PFSK-1 (cell line): Measurements from ENCODE around the gene TPRG1.

ENCODE experiments used
- POLR2AphosphoS5 ChIP-seq: IDR thresholded peaks from 2 replicates; pipeline ENCODE4 v1.6.1; 2012; ENCODE audit warnings: low read depth, mild to moderate bottlenecking, control low read depth, low read length, moderate library complexity
- TAF1 ChIP-seq: IDR thresholded peaks from 2 replicates; pipeline ENCODE4 v1.6.1; 2012; ENCODE audit warnings: low read length, control low read depth, borderline replicate concordance; ENCODE audit not compliant: insufficient read depth
- TF ChIP-seq, protein P1 (sequence below), 2 experiments: IDR thresholded peaks; 2 replicates each; pipeline versions ENCODE4 v1.6.1 to v1.8.0; 2011 to 2012; ENCODE audit warnings: low read depth in 2 of 2, low read length in 2 of 2, control low read depth in 1 of 2, inconsistent platforms in 1 of 2, mild to moderate bottlenecking in 1 of 2, moderate library complexity in 1 of 2; ENCODE audit not compliant: insufficient read depth in 1 of 2

DNA sequence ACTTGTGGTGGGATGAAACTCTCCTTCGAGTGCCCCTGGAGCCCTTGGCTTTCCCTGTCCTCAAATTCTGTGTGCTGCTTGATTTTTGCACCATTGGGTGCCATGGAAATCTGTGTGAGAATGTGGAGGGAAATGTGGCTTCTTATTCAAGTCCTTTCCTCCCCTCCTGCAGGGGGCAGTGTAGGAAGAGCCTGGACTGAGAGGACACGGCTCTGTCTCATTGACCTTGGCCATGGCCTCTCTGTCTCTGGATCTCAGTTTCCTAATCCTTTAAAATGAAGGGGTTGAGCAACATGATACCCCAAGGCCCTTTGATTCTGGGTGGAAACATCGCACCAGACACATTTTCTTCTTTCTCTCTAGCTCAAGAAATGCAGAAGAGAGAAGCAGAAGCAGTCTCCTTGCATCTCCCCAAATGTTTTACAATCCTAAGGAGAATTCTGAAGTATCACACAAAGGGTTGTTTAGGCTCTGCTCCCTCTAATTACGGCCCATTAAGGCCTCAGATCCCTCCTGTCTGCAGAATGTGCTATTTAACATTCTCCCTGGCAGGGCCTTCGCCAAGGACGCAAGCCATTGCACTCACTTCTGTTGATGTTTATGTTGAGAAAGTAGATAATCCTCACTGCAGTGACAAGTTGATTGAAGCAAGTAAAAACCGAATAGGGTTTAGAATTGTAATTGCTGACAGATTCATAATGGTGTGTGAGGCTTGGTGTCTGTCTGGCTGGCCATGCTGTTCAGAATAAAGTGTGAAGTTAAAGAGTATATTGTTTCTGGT, 169.1 kb downstream of the TPRG1 start:
- no peak for TF ChIP-seq POLR2AphosphoS5
- no peak for TF ChIP-seq TAF1
- TF ChIP-seq, protein P1, sequence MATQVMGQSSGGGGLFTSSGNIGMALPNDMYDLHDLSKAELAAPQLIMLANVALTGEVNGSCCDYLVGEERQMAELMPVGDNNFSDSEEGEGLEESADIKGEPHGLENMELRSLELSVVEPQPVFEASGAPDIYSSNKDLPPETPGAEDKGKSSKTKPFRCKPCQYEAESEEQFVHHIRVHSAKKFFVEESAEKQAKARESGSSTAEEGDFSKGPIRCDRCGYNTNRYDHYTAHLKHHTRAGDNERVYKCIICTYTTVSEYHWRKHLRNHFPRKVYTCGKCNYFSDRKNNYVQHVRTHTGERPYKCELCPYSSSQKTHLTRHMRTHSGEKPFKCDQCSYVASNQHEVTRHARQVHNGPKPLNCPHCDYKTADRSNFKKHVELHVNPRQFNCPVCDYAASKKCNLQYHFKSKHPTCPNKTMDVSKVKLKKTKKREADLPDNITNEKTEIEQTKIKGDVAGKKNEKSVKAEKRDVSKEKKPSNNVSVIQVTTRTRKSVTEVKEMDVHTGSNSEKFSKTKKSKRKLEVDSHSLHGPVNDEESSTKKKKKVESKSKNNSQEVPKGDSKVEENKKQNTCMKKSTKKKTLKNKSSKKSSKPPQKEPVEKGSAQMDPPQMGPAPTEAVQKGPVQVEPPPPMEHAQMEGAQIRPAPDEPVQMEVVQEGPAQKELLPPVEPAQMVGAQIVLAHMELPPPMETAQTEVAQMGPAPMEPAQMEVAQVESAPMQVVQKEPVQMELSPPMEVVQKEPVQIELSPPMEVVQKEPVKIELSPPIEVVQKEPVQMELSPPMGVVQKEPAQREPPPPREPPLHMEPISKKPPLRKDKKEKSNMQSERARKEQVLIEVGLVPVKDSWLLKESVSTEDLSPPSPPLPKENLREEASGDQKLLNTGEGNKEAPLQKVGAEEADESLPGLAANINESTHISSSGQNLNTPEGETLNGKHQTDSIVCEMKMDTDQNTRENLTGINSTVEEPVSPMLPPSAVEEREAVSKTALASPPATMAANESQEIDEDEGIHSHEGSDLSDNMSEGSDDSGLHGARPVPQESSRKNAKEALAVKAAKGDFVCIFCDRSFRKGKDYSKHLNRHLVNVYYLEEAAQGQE (IDR thresholded peaks at IDR 0.05; ENCODE audit: insufficient read depth in 1 of 2, low read depth in 2 of 2, low read length in 2 of 2): no peak
